HepG2 (cell line): Measurements from ENCODE around the gene EHBP1. TPM values are rescaled to one million over a fixed set of nuclear protein-coding genes. Genes with fewer than 3 reads are reported as not detected.

Experiments
- CREM ChIP-seq, 2 experiments: sonication (generic) in 1 of 2; formaldehyde crosslinking in 1 of 2; IDR thresholded peaks; 2 replicates each; pipeline versions ENCODE4 v1.4.0 to v1.6.1; 2016 to 2020; ENCODE audit warnings: antibody characterized with exemption in 1 of 2, mild to moderate bottlenecking in 1 of 2, missing genetic modification reagents in 1 of 2
- FOSL2 ChIP-seq: sonication (generic); formaldehyde crosslinking; IDR thresholded peaks from 2 replicates; pipeline ENCODE4 v1.4.0; 2020; ENCODE audit warnings: missing genetic modification reagents
- HIC2 ChIP-seq: sonication (generic); formaldehyde crosslinking; IDR thresholded peaks from 2 replicates; pipeline ENCODE4 v1.9.0; 2022; ENCODE audit warnings: low read depth, missing genetic modification reagents
- KDM5A ChIP-seq: fragments of 200-600 bp; sonication (generic); IDR thresholded peaks from 2 replicates; pipeline ENCODE4 v1.7.0; 2018; ENCODE audit warnings: antibody characterized with exemption, mild to moderate bottlenecking, low read length, borderline replicate concordance
- KMT2A ChIP-seq: sonication (generic); formaldehyde crosslinking; IDR thresholded peaks from 2 replicates; pipeline ENCODE4 v1.4.0; 2020; ENCODE audit warnings: missing genetic modification reagents
- PCBP2 ChIP-seq: fragments of 200-400 bp; formaldehyde crosslinking; optimal IDR thresholded peaks from 2 replicates; pipeline ENCODE3; 2018; ENCODE audit warnings: low read length, low read depth; ENCODE audit not compliant: poor library complexity, severe bottlenecking
- PHF8 ChIP-seq: sonication (generic); formaldehyde crosslinking; IDR thresholded peaks from 2 replicates; pipeline ENCODE4 v1.5.0; 2020; ENCODE audit warnings: missing genetic modification reagents
- ZBTB1 ChIP-seq: sonication (generic); formaldehyde crosslinking; IDR thresholded peaks from 2 replicates; pipeline ENCODE4 v1.4.0; 2020; ENCODE audit warnings: missing genetic modification reagents, borderline replicate concordance
- ZBTB40 ChIP-seq, 2 experiments: fragments of 450-650 bp in 1 of 2; sonication (generic) in 1 of 2; formaldehyde crosslinking in 1 of 2; IDR thresholded peaks; 2 replicates each; pipeline versions ENCODE4 v1.6.1 to v1.8.0; 2016 to 2022; ENCODE audit warnings: antibody characterized with exemption in 1 of 2, mild to moderate bottlenecking in 1 of 2, missing genetic modification reagents in 1 of 2
- ZBTB43 ChIP-seq: sonication (generic); formaldehyde crosslinking; conservative IDR thresholded peaks from 2 replicates; pipeline ENCODE4 v1.4.0; 2020; ENCODE audit warnings: missing genetic modification reagents
- ZNF550 ChIP-seq: sonication (generic); formaldehyde crosslinking; IDR thresholded peaks from 2 replicates; pipeline ENCODE4 v1.4.0; 2020; ENCODE audit warnings: mild to moderate bottlenecking, missing genetic modification reagents, borderline replicate concordance
- ZNF563 ChIP-seq: sonication (generic); formaldehyde crosslinking; IDR thresholded peaks from 2 replicates; pipeline ENCODE4 v1.8.0; 2022; ENCODE audit warnings: mild to moderate bottlenecking, moderate library complexity, missing genetic modification reagents
- ZNF674 ChIP-seq: sonication (generic); formaldehyde crosslinking; IDR thresholded peaks from 2 replicates; pipeline ENCODE4 v1.5.0; 2020; ENCODE audit warnings: low read depth, mild to moderate bottlenecking, missing genetic modification reagents
- polyA plus RNA-seq, 8 experiments: library from polyadenylated mRNA; depleted of rRNA in 3 of 8; stranded (reverse) in 7 of 8; unstranded in 1 of 8; fragments of >200 nt; fragmentation: Illumina TruSeq in 4 of 8; extraction: Trizol in 4 of 8; gene quantifications; 2 replicates each; pipeline versions ENCODE4 v1.2.1 to v1.2.3, GENCODE V29; 2011 to 2016; ENCODE audit warnings: low read depth in 4 of 8, missing spikeins in 1 of 8, mixed read lengths in 1 of 8; ENCODE audit not compliant: insufficient read depth in 1 of 8
- total RNA-seq, 5 experiments: library from RNA; depleted of rRNA; stranded (reverse); fragments of >200 nt; fragmentation: Illumina TruSeq; extraction: Trizol; gene quantifications; 2 replicates each; pipeline ENCODE4 v1.2.3, GENCODE V29; 2016; ENCODE audit warnings: low read depth in 1 of 5
- TF ChIP-seq, protein P1 (sequence below): IDR thresholded peaks from 2 replicates; pipeline ENCODE4 v1.6.1; 2016; ENCODE audit warnings: missing biosample characterization, missing genetic modification reagents, low read depth

Gene EHBP1
- total and polyA plus RNA-seq, 2 of the 13 experiments (the other 11 are each of a cell fraction or from before 2014, with no cell fraction given), result 93.5 to 146 TPM

DNA sequence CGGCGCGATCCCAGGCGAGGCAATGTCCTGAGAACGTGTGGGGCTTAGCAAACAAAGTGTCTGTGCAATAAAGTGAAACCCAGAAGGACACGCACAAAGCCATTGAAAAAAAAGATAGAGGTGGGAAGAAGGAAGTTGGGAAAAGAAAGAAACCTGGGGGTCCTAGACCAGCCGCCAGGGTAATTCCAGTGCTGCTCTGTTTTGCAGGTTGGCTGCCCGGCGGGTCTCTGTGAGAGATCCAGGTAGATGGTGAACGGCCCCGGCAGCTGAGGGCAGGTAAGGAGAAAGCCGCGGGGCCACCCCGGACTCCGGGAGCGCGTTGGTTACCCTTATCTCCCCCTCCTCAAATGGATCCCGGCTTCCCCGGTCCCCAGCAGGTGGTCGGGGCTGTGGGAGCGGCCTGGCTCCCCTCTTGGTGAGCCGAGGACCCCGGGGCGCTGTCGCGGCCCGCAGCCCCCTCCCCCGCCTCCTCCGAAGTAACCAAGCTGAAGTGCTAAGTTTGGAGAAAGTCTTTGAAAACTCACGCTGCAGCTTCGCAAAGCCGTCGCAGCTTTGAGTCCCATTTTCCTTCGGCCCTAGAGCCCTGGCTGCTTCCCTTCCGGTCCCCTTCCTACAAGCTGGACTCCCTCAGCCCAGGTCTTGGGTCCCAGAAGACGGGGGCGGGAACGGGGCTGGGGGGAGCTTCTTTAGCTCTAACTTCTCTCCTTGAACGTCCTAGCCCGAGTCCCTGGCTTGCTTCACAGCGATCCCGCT, 345.7 kb downstream of the EHBP1 start (continued):
- TF ChIP-seq KMT2A (CRISPR knock-in tag) (no peak), ZBTB43 (CRISPR knock-in tag) (peak; percentile 56; the same call in 1 of the 2 replicates), ZNF550 (CRISPR knock-in tag) (peak; percentile 54; the same call in 1 of the 2 replicates), CREM (IDR thresholded peaks at IDR 0.05) (0 out of 2 replicates have a peak, but pooled peaks have one; percentile 4), CREM (CRISPR knock-in tag; IDR thresholded peaks at IDR 0.05) (no peak), ZBTB1 (CRISPR knock-in tag) (no peak), ZBTB40 (IDR thresholded peaks at IDR 0.05) (no peak), ZBTB40 (CRISPR knock-in tag; IDR thresholded peaks at IDR 0.05) (0 out of 2 replicates have a peak, but pooled peaks have one; percentile 56), PCBP2 (no peak), ZNF674 (CRISPR knock-in tag) (no peak), KDM5A (peak; percentile 75), HIC2 (CRISPR knock-in tag) (no peak), FOSL2 (CRISPR knock-in tag) (peak; percentile 21; the same call in 1 of the 2 replicates), ZNF563 (CRISPR knock-in tag) (peak; percentile 65), PHF8 (CRISPR knock-in tag) (peak; percentile 47; the same call in 1 of the 2 replicates)
- TF ChIP-seq, protein P1, sequence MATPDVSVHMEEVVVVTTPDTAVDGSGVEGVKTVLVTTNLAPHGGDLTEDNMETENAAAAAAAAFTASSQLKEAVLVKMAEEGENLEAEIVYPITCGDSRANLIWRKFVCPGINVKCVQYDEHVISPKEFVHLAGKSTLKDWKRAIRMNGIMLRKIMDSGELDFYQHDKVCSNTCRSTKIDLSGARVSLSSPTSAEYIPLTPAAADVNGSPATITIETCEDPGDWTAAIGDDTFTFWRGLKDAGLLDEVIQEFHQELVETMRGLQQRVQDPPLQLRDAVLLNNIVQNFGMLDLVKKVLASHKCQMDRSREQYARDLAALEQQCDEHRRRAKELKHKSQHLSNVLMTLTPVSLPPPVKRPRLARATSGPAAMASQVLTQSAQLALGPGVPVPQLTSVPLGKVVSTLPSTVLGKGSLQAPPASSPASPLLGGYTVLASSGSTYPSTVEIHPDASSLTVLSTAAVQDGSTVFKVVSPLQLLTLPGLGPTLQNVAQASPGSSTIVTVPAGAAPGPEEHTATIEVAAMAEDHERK (CRISPR knock-in tag), result no peak
